ENCODE measurements around the gene UBE2E3.

GRCh38 chr2:180983468-180984242, 3.2 kb downstream of the UBE2E3 start:
- peak; percentile 65 for TF ChIP-seq CTCF (IDR thresholded peaks at IDR 0.05)
- TF ChIP-seq ZFX (IDR thresholded peaks at IDR 0.05; ENCODE audit: borderline replicate concordance): no peak

Measured in 22Rv1 (cell line).